Right kidney (tissue), 1 donor: ENCODE data around the gene PSMB11.

Experiments
- DNase-seq: peaks from one replicate; pipeline ENCODE4 v3.0.0-alpha.2; 2016

PSMB11 gene

GRCh38 chr14:23060536-23061260 lies 18.7 kb downstream of the PSMB11 start:
- no peak for DNase-seq

- no peak for DNase-seq
Measured at GRCh38 chr14:23062002-23062401, 20.0 kb downstream of the PSMB11 start.

- no peak for DNase-seq
Measured at GRCh38 chr14:23063601-23064000, 21.6 kb downstream of the PSMB11 start.

GRCh38 chr14:23066368-23066767 lies 24.4 kb downstream of the PSMB11 start:
- DNase-seq = no peak

GRCh38 chr14:23066855-23067744 lies 25.1 kb downstream of the PSMB11 start:
- DNase-seq = no peak

GRCh38 chr14:23067847-23068788 lies 26.1 kb downstream of the PSMB11 start:
- no peak for DNase-seq

GRCh38 chr14:23068789-23069412 lies 26.9 kb downstream of the PSMB11 start:
- DNase-seq = peak; percentile 73

GRCh38 chr14:23069413-23069806 lies 27.4 kb downstream of the PSMB11 start:
- DNase-seq = no peak

GRCh38 chr14:23070262-23071129 lies 28.5 kb downstream of the PSMB11 start:
- no peak for DNase-seq

- peak; percentile 72 for DNase-seq
Measured at GRCh38 chr14:23071244-23071920, 29.4 kb downstream of the PSMB11 start.

GRCh38 chr14:23071921-23072539 lies 30.0 kb downstream of the PSMB11 start:
- no peak for DNase-seq

GRCh38 chr14:23074906-23075305 lies 32.9 kb downstream of the PSMB11 start:
- DNase-seq = no peak

- DNase-seq = no peak
Measured at GRCh38 chr14:23076785-23077408, 34.9 kb downstream of the PSMB11 start.

GRCh38 chr14:23077962-23078361 lies 36.0 kb downstream of the PSMB11 start:
- no peak for DNase-seq

GRCh38 chr14:23078692-23079116 lies 36.7 kb downstream of the PSMB11 start:
- DNase-seq = no peak

GRCh38 chr14:23079716-23080115 lies 37.7 kb downstream of the PSMB11 start:
- DNase-seq = no peak

GRCh38 chr14:23080474-23080873 lies 38.5 kb downstream of the PSMB11 start:
- no peak for DNase-seq

- DNase-seq = no peak
Measured at GRCh38 chr14:23085458-23085857, 43.4 kb downstream of the PSMB11 start.

- DNase-seq = no peak
Measured at GRCh38 chr14:23086565-23086964, 44.6 kb downstream of the PSMB11 start.
